Colon (tissue), 2 donors: ENCODE data around the gene HSPG2.
"Not testable (repeated sequence)": the region's sequence is repeated elsewhere in the genome, so short reads cannot be mapped to it uniquely, and the experiment has no call there.

Experiments
- FAIRE-seq: peaks from 2 replicates; lab custom pipeline; 2012; peaks lifted over from hg19 to GRCh38; lab: Jason Lieb, UNC
- donor health status: control.
- donor health status: control.

HSPG2 gene

DNA sequence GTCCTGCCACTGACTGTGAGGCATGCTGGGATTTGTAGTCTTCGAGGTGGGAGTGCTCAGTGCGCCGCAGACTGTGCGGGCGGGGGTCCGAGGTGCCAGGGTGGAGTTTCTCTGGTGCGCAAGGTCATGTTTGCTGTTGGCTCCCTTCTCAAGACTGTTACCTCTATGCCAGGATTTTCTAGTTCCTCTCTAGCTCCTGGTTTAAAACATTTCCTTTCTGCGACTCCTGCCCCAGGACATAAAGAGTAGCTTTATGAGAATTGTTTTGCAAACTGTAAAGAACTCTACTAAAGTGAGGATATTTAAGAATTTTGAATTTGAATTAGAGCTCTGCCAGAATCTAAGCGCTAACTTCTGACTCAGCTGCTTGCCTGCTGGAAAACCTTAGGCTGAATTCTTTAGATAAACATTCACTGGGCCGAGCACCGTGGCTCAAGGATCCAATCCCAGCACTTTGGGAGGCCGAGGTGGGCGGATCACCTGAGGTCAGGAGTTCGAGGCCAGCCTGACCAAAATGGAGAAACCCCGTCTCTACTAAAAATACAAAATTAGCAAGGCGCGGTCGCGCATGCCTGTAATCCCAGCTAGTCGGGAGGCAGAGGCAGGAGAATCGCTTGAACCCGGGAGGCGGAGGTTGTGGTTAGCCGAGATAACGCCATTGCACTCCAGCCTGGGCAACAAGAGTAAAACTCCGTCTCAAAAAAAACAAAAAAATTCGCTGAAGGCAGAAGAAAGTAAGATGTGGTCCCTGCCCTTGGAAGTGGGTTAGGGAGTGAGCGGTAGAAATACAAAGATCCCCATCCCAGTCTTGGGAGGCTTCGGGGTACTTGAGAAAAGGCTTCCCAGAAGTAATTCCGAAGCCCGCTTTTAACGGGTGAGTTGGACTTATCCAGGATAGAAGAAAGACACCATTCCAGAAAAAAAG, 153.2 kb downstream of the HSPG2 start:
- no peak for FAIRE-seq

DNA sequence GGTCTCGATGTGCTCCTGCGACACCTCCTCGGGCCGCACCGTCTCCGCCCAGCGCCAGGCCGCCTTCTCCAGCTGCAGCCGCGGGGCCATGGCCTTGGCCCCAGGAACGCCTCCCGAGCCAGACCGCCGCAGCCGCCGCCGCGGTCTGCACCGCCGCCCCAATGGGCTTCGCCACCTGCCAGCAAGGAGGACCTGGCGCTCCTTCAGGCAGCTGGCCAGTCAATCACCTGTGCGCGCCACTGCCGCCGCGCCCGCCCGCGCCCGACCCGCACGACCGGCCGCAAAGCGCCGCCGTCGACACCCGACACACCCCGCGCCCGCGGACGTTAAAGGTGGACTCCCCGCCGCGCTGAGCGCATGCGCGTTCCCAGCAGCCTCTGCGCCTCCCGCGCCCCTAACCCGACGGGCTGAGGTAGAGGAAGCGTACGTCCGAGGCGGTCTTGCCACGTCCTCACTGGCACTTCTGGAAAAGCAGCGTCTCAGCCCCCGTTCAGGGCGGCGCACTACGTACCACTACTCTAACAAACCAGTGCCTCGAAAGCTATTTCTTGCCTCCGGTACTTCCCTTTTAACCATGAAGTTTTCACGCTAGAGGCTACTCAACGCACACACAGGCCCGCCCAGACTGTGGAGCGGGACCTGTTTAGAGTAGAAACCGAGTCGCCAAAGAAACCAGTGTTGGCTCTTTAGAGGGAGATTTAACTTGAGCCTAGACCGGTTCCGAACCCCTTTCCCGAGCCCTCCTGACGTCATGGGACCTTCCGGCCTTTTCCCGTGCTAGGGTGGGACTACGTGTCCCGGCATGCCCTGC, 154.0 kb downstream of the HSPG2 start, which contains the start of gene USP48:
Gene USP48 (minus strand): TSS at position 282 of the 811 bp plus-strand sequence. CDS start 192 bp downstream, at position 90.
- no peak for FAIRE-seq

DNA sequence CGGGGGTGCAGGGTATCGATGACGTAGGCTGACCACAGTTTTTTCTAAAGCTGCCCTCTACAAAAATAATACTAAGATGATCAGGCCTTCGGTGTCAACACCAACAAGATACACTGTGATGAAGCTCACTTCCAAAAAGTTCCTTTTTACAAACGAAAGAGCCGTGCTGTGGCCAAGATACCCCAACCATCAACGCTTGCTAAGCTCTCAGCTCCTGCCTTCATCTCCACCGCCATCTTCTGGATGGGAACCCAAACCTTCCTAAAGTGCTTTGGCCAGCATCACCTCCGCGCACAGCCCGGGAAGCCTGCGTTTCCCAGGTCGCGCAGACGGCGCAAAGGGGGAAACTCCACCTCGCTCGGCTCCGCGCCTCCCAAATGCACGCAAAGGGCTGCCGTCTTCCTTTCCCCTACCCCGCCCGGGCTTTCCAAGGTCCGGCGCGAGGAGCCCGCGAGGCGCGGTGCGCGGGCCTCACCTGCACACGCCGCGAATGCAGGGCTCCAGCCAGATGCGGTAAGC, 154.7 kb downstream of the HSPG2 start:
- FAIRE-seq: no peak

DNA sequence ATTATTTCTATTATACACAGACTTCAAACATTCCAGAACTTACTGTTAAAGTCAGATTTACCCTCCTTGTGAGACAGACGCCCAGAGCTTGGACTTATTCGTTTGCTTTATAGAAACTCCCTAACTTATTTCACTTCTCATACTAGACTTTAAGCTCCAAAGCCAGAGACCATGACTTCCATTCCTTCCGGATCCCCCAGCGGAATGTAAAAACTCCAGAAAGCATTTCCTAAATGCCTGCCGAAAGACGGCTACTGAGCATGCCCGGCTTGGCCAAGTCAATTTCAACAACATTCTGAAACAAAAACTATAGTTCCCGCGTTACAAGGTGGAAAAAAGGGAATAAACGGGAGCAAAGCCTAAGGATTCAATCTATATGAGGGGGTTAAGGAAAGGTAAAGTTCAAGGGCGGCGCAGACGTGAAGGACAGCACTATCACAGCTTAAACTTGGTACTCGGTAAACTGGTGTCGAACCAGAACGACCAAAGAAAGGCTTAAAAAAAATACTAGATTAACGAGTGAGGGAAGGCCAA, 155.2 kb downstream of the HSPG2 start:
- FAIRE-seq: no peak

DNA sequence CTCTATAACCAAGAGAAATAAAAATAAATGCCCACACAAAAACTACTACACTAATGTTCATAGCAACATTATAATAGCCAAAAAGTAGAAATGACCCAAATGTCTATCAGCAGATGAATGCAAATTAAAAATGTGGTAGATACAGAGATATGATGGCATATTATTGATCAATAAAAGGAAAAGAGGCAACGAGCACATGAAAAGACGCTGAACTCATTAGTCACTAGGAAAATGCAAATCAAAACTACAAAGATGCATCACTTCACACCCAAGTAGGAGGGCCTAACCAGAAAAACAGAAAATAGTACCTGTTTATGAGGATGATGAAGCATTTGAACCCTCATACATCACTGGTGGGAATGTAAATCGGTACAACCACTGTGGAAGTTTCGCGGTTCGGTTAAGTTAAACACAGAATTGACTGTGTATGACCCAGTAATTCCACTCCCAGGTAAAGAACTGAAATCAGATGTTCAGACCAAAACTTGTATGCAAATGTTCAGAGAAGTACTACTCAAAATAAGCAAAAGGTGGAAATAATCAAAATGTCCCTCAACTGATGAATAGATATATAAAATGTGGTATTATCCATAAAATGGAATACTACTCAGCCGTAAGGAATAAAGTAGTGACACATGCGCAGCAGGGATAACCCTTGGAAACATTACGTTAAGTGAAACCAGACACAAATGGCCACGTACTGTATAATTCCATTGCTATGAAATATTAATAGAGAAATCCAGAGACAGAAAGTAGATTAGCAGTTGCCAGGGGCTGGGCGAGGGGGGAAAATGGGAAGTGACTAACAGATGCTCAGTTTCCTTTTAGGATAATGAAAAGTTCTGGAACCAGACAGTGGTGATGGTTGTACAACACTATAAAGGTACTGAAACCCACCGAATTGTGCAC, 157.2 kb downstream of the HSPG2 start:
- no peak for FAIRE-seq

DNA sequence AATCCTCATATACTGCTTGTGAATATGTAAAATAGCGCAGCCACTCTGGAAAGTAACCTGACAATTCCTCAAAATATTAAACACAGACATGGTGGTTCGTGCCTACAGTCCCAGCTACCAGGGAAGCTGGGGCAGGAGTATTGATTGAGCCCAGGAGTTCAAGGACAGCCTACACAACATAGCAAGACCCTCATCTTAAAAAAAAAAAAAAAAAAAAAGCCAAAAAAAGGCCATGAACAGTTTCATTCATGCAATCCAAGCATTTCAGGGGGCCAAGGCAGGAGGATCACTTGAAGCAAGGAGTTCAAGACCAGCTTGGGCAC, 158.7 kb downstream of the HSPG2 start:
- no peak for FAIRE-seq

DNA sequence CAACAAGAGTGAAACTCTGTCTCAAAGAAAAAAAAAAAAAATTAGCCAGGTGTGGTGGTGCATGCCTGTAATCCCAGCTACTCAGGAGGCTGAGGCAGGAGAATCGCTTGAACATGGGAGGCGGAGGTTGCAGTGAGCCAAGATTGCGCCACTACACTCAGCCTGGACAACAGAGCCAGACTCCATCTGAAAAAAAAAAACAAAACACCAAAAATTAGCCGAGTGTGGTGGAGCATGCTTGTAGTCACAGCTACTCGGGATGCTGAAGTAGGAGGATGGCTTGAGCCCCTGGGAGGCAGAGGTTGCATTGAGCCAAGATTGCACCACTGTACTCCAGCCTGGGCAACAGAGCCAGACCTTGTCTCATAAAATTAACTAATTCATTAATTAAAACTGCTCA, 160.2 kb downstream of the HSPG2 start:
- not testable (repeated sequence) for FAIRE-seq

DNA sequence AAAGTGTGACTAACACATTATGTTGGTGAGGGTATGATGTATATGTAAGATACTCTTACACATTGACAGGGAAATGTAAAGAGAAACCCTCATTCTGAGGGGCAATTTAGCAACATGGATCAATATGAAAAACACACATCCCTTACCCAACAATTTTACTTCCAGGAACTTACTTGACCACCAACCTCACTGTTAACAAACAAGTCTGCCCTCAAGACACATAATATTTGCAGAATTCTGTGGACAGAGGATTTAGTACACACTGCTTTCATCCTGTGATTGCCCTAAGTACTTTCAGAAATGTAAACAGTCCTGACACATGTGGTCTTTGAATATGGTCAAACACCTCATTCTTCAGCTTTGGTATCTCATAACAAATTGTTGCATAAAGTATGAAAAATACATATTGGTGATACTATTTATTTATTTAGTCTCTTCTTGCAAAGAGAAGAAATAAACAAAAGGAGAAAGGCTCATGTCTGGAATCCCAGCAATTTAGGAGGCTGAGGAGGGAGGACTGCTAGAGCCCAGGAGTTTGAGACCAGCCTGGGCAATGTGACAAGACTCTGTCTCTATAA, 161.0 kb downstream of the HSPG2 start:
- FAIRE-seq: no peak

DNA sequence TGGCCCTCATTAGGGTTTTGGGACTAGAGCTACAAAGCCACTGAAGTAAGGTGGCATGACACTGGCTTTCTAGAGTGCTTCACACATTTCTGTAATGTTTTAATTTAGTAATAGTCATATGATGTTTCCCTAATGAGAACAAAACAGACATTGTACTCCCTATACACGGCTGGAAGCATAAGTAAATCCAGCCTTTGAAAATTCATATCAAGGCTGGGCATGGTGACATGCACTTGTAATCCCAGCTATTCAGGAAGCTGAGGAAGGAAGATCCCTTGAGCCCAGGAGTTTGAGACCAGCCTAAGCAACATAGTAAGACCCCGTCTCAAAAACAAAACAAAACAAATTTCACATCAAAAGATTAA, 161.6 kb downstream of the HSPG2 start:
- FAIRE-seq: no peak

DNA sequence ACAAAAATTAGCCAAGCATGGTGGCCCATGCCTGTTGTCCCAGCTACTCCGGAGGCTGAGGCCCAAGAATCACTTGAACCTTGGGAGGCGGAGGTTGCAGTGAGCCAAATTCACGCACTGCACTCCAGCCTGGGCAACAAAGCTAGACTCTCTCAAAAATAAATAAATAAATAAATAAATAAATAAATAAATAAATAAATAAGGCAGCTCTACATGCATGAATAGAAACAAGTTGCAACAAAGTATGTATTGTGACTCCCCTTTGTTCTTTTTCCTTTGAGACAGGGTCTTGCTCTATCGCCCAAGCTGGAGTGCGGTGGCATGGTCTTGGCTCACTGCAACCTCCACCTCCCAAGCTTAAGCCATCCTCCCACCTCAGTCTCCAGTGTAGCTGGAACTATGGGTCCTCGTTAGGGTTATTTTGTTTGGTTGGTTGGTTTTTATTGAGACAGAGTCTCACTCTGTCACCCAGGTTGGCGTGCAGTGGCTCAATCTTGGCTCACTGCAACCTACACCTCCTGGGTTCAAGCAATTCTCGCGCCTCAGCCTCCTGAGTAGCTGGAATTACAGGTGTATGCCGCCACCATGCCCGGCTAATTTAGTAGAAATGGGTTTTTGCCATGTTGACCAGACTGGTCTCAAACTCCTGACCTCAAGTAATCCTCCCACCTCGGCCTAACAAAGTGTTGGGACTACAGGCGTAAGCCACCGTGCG, 162.1 kb downstream of the HSPG2 start:
- no peak for FAIRE-seq

DNA sequence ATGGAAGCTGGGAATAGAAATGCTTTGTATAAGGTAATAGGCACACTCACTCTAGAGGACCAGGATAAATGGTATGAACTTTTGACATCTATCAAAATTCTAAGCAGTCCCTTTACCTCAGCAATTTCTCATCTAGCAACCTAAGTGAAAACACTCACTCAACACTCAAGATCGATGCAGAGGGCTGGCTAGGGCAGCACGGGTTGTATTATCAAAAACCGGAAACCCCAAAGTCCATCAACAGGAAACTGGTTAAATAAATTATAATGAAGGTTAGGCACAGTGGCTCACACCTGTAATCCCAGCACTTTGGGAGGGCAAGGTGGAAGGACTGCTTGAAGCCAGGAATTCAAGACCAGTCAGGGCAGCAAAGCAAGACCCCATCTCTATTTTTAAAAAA, 163.5 kb downstream of the HSPG2 start:
- no peak for FAIRE-seq
